Kidney capillary endothelial cell (primary cell): ENCODE data around the gene ZNF317.

Source experiments
- DNase-seq: peaks from one replicate; pipeline ENCODE4 v3.0.0-alpha.2; 2018; ENCODE audit warnings: low spot score

ZNF317 gene

DNA sequence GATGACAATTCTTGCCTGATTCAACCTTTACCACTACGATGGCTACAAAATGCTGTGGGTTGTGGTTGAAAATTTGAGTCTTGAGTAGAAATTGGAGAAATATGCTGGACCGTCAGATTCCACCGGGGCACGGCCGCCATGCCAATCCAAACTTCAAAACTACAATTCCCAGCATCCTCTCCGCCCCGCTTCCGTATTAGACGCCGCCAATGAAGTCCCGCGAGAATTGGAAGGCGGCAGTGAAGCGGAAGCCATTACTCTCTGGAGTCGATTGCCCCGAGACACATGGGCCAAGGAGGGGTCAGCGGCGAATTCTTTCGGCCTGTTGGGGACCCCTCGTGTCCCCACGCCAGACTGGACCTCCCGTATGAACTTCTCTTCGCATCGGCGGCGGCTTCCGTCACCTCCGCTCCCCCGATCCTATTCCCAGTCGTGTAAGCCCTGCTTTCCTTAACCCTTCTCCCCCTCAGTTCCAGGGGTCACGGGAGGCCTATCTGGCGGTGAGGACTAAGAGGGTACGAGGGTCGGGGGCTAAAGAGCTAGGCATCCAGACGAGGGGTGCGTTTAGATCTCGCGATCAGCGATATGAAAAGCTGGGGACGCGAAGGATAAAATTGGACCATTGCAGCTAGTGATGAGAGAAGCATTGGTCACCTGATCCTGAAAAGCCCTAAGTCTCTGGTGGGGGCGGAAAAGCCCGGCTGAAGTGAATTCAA is at the start of gene ZNF317:
Gene ZNF317, plus strand, starts transcription at position 239 of the 716 bp plus-strand sequence. CDS start 15,620 bp downstream, outside the sequence.
- peak; percentile 81 for DNase-seq

DNA sequence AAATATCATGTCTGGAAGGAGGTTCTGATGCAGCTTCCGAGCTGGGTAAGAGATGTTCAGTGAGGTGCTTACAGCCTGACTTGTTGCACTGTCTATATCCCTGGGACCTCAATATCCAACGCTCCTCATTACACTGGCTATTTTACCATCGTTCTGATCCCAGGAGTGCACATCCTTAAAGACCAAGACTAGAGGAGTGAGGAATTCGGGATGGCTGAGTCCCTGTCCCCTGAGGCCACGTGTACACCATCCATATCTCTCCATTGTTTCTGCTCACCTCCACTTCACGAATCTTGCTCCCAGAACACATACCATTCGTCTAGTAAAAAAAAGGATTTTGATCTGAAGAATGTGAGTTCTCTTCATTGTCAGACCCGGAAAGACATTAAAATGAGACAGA is 32.8 kb upstream of the ZNF317 start, which contains the start of gene OR7G2:
Gene OR7G2, minus strand, starts transcription at position 101 of the 400 bp plus-strand sequence. CDS start 4,232 bp downstream, outside the sequence.
- DNase-seq, result no peak

DNA sequence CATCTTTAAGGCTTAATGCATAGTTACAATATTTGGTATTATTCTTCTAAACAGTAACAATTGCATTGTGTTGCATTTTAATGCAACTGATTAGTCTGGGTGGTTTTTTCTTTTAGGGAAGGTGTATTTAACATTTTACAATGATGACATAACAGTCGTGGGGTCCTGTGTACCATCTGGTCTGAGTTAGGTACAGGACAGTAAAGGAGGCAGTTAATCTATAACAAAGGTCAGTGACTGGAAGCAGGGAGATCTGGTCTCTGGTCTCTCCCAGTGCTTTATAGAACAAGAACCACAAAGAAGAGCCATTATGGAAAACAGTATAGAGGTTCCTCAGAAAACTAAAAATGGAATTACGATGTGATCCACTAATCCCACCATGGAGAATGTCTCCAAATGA is 30.2 kb upstream of the ZNF317 start:
- no peak for DNase-seq

DNA sequence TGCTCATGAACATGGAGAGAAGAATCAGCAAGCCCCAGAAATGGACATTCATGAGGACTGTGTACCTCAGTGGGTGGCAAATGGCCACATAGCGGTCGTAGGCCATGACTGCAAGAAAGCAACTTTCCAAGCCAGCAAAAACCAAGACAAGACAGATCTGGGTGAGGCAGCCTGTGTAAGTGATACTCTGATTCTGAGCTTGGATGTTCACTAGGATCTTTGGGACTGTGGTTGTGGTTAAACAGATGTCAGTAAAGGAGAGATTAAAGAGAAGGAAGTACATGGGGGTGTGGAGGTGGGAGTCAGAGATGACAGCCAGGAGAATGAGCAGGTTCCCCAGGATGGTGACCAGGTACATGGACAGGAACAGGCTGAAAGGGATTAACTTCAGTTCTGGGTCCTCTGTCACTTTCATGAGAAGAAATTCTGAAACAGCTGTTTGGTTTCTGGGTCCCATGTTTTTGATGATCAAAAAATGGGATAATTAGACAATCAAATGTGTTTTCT is 24.8 kb upstream of the ZNF317 start, which contains the start of gene OR7G1:
Gene OR7G1, minus strand, starts transcription at position 457 of the 507 bp plus-strand sequence. Its CDS starts 0 bp downstream, at position 457.
- no peak for DNase-seq

DNA sequence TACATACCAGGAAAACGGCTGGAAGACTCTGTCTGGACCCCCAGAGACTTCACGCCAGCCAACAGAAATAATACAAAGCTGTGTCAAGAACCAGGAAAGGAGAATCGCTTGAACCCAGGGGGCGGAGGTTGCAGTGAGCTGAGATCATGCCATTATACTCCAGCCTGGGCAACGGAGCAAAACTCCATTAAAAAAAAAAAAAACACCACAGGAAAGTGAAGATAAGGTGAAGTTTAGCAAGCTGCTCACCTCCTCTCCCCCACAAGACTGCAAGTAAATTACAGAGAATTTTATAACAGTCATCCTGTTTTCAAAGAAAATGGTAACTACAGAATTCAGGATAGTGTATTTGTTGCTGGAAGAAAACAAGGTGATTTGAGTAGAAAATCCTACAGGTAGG is 23.6 kb upstream of the ZNF317 start:
- DNase-seq, result no peak

DNA sequence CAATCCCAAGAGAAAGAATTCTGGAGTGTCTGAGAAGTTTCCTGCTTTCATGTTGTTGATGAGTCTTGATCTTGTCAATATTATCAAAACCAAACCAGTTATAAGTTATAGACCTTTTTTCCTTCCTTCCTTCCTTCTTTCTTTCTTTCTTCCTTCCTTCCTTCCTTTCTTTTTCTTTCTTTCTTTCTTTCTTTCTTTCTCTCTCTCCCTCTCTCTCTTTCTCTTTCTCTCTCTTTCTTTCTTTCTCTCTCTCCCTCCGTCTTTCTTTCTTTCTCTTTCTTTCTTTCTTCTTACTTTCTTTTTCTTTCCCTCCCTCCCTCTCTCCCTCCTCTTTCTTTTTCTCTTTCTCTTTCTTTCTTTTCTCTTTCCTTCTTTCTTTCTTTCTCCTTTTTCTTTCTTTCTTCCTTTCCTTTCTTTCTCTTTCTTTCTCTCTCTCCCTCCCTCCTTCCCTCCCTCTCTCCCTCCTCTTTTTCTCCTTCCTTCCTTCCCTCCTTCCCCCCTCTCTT is 13.2 kb upstream of the ZNF317 start, which contains the start of gene OR7G3:
Gene OR7G3, minus strand, starts transcription at position 51 of the 506 bp plus-strand sequence. Its CDS starts 0 bp downstream, at position 51.
- DNase-seq, result no peak

DNA sequence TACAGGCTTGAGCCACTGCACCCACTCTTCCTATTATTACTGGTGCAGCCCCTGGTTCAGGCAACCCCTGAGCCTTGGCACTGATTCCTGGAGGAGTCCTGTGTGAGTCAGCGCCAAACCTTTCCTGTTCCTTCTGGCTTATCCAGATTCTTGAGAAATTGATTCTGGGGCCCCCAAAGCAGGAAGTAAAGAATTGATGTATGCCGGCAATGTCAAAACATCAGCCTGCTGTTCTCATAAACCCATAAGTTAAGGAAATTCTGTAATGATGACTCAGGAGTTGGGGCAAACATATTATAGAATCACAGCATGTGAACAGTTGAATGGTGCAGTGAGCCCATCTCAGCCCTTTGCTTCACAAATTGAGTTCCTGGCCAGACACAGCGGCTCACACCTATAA is 12.0 kb upstream of the ZNF317 start:
- peak; percentile 83 for DNase-seq

DNA sequence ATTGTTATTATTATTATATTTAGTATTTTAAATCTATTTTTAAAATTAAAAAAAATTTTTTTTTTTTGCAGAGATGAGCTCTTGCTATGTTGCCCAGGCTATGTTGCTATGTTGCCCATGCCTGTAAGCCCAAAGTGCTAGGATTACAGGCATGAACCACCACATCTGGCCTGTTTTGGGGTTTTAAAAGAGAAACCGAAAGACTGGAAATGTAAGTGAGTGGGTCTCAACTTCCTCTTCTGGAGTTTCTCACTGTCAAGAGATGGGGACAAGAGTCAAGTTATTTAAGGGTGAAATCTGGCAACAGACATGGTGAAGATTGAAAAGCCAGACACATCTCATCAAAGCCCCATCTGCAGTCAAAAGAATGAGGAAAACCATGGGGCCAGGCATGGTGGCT is 9.2 kb upstream of the ZNF317 start:
- DNase-seq, result no peak

DNA sequence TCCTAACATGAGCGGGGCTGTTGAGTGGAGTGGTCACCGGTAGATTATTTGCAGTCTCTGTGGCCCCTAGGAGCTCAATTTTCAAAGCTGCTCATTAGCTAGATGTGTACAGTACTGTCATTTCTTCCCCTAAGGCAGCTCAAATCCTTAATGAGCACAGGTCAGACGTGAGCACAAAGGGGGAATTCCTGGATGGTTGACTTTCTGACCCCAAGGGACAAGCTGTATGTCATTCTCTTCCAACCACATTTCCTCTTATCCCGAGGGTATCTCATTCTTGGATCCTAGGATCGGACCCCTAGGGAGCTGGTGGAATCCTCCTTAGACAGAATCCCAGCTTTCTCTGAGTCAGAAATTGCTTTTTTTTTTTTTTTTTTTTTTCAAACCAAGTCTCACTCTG is 7.8 kb upstream of the ZNF317 start:
- no peak for DNase-seq

DNA sequence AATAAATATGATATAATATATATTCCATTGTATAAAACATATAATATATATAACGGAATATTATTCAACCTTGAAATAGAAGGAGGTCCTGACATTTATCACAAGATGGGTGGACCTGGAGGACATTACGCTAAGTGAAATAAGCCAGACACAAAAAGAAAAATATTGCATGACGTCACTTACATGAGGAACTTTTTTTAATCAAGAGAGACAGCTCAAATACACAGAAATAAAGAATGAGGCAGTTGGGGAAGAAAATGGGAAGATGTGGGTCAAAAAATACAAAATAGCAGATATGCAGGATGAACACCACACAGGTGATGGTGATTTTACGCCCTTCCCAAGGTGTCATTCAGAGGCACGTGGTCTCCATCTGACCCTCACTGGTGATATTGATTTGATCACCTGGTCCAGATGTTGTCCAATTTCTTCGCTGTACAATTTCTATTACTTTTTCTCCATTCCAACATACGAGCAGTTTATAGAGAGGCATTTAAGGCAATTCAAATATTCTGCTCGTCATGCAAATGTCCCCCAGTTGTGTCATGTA is 513 bp upstream of the ZNF317 start:
- no peak for DNase-seq

DNA sequence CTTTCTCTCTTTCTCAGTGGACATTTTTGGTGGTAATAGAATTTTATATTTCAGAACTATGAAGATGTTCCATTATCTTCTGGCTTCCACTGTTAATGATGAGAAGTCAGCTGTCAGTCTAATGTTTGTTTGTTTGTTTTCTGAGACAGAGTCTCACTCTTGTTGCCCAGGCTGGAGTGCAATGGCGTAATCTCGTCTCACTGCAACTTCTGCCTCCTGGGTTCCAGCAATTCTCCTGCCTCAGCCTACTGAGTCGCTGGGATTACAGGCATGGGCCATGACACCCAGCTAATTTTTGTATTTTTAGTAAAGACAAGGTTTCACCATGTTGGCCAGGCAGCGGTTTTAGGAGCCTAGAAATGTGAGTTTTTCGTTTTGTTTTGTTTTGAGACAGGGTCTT is 4.7 kb downstream of the ZNF317 start:
- no peak for DNase-seq

DNA sequence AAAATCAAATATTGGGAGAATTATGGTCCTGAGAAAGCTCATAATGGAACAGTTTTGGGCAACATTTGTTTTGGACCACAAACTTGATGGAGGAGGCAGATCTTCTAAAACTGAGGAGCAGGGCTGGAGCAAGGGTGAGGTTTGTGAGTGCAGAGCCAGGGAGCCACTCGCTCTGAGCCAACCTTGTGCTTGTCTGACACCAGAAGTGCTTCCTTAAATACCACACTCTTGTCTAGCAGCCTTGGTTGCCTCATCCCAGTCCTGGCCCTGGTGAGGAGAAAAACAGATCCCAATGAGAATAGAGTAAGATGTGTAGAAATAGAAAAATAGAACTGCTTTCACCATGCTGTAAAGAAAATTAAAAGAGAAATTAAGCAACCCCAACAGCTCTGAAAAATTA is 6.7 kb downstream of the ZNF317 start:
- no peak for DNase-seq

DNA sequence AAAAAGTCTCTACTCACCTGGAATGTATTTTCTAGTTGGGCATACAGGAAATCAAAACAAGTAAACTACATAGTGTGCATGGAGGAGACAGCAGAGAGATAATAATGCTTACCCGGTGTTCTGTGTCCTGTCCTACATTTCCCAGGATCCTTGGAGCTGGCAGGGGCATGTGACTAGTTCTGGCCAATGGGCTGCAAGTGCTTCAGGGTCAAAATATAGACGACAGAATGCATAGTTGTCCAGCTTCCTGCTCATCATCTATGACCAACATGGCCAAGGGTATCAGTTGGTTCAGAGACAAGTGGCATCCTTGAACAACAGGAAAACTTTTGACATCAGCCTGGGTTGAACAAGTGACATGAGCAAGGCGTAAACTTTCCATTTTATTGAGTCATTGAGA is 8.5 kb downstream of the ZNF317 start:
- no peak for DNase-seq

DNA sequence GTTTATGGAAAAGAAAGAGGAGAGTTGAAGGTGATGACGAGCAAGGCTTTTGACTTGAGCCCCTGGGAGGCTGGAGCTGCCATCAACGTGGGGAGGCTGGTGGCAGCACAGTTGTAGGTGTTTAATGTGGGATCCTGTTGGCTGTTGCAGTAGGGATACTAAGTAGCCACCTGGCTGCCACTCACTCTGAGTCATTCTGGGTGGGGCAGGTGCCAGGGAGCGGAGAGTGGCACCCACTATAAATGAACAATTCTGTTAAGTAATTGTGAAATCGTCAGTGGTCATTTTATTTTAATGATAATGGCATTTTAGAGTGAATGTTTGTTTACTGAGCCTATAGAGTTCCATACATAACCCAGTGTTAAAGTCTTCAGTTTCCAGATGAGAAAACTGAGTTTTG is 9.8 kb downstream of the ZNF317 start:
- no peak for DNase-seq

DNA sequence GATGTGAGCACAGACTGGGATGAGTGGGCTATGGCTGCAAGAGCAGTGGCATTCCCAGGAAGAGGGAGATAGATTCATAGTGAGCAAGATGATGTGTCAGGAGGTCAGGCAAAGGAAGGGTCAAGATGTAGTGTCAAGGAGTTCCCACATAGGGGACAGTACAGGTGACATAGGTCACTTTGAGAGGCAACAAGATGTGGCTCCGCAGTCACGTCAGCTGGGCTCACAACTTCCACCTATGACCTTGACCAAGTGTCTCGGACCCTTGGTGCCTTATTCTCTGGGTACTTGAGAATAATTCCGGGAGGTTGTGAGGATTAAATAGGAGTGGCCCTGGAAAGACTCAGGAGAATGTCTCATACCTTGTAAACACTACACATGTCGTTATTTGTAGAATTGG is 10.5 kb downstream of the ZNF317 start:
- no peak for DNase-seq

DNA sequence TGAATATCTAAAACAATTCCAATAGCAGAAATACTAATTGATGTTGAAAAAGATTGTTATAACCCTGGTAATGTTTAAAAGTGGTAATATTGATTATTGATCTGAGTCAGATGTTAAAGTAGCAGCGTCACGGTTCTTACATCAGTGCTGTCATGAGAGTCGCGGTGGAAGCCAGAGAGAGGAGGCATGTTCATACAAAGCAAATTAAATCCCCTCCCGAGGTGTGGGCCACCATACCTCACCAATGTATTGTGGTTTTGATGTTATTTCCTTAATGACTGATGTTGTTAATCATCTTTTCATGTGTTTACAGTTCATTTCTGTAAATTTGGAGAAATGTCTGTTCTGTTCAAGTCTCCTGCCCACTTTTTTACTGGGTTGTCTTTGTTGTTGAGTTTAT is 11.2 kb downstream of the ZNF317 start:
- DNase-seq, result no peak

DNA sequence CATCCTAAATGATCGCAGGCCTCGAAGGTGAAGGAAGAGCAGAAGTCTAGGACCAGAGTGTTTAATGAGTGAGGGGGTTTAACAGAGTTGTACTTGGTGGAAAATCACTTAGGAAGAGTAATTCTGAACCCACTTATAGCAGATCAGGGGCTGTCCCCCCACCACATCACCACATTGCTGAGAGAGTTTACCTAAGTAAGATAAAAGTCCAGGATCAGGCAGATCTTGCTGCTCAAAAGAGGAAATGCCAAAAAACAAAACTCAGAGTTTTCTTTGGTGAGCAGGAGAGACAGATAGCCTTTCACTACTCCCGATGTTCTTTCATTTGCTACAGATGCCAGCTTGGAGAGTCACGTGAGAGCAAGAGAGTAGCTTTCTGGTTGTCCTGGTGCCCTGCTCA is 15.4 kb downstream of the ZNF317 start:
- DNase-seq, result no peak

DNA sequence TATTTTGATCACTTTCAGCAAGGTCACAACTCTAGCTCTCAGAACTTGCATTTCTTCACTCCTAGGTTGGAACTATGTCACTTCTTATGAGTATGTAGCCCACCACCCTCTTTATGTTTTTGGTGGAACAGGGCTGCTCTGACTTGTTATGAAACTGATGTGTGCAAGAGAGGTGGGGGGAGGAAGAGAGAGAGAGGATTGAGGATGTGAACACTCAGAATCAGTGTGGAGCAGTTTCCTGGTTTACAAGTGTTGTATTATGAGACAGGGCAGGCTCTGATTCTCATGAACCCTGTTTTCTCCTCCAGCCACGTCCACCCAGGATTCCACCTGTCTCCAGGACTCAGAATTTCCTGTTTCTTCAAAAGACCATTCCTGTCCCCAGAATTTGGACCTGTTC is 16.1 kb downstream of the ZNF317 start:
- no peak for DNase-seq

DNA sequence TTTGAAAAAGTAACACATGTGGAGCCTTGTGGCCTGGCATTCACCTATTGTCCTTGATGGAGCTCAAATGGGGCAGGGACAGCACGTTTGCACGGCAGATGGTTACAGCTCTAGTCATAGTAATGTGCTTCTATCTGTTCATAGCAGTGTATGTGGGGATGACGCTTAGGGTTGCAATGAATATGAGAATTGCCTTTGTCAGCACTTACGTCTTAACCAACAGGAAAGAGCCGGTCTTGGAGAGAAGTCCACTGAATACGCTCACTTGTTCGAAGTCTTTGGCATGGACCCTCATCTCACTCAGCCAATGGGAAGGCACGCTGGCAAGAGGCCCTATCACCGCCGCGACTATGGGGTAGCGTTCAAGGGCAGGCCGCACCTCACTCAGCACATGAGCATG is 19.7 kb downstream of the ZNF317 start:
- no peak for DNase-seq

DNA sequence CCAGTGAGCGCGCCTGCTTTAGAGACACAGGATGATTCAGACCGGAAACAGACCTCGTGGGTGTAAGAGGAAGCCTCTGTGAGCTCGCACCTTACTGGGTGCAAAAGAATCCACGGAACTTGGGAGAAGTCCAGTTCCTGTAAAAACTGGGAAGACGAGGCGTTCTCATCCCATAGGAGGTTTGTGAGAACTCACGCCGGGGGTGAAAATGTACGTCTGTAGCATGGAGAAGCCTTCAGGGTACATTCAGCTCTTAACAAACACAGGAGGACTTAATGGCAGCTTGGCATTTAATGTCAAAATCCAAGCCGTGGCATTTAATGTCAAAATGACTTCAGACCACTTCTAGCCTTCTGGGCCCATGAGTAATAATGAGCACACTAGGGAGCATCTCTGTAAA is 21.2 kb downstream of the ZNF317 start:
- DNase-seq, result no peak

DNA sequence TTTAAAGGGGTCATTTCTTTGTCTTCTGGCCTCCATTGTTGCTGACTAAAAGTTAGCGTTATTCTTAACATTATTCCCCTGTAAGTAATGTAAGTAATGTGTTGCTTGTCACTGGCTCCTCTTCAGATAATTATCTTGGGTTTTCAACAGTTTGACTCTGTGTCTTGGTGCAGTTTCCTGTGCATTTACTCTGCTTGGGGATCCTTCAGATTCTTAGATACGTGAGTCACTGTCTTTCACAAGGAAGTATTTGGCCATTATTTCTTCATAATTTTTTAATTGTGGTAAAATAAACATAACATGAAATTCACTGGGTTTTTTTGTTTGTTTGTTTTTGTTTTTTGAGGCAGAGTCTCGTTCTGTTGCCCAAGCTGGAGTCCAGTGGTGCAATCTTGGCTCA is 25.1 kb downstream of the ZNF317 start:
- DNase-seq, result no peak

DNA sequence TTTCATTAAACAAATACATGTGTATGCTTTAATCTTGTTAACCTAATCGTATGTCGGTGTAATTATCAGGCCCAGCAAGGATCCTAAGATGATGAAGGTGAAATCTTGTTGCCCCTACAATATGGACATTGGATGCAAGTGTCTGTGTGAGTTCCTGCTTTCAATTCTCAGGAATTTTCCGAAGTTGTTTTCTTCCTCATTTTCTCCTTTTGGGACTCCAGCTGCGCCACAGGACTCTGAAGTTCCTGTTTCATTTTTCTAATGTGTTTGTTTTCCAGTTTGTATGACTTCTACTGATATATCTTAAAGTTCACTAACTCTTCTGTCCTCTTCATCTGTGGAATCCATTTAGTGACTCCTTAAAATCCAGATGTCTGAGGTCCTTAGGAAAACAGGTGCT is 26.6 kb downstream of the ZNF317 start:
- DNase-seq, result no peak

DNA sequence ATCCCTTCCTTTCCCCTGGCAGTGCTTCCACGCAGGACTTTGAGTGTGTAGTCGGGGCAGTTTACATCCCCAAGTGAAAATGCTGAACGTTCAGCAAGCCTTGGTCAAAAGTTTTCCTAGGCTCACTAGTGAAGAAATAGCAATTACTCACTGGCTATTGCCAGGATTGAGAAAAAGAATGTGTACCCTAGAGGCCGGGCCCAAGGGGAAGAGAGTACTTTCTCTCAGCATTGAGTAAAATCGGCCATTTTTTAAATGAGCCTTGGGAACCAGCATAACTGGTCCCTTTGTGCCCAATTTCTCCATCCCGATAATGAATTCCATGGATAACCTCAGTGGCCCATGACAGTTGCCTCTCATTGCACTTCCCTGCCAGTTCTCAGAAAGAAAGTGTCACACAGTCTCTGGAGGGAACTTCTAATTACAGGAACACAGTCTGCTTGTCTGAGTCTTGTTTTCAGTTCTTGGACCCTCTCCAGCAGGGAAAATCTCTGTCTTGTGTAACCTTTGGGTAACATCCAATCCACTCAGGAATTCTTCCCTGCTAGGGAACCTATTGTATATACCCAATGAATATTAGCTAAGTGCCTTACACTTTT is 31.3 kb downstream of the ZNF317 start:
- DNase-seq, result no peak
